ENCODE results near the gene SACM1L. TPM values are rescaled to one million over a fixed set of nuclear protein-coding genes. Genes with fewer than 3 reads are reported as not detected.

Gene SACM1L
- total and polyA plus RNA-seq, 2 of the 8 experiments (the other 6 are each of a cell fraction or from before 2014, with no cell fraction given): 20.1 to 61.0 TPM

GRCh38 chr3:45777746-45778386 is 88.7 kb downstream of the SACM1L start:
- Histone ChIP-seq H2BK15ac (ENCODE audit: low read length) (no peak overlapping the region), H3K14ac (ENCODE audit: insufficient read length) (no peak overlapping the region), H3K56ac (replicated peaks; ENCODE audit: insufficient read length, low read depth, low read length) (no peak overlapping the region), H2AK5ac (ENCODE audit: low read depth, low read length) (no peak overlapping the region), H3K79me2 (ENCODE audit: control insufficient read depth in 1 of 2, insufficient read depth in 2 of 2, low read length in 2 of 2) (no peaks in the 10 kb centered on the region), H2BK12ac (ENCODE audit: low read depth, low read length) (no peak overlapping the region), H3K4ac (replicated peaks; ENCODE audit: insufficient read length, low read depth, low read length) (no peak overlapping the region), H4K91ac (replicated peaks; ENCODE audit: insufficient read length, low read length) (no peak overlapping the region), H3K4me2 (ENCODE audit: insufficient read depth in 1 of 2, low read depth in 2 of 2, low read length in 2 of 2) (no peak overlapping the region), H3K27me3 (replicated peaks in 1 of 4; ENCODE audit: control insufficient read depth in 3 of 4, extremely low read depth in 1 of 4, insufficient read depth in 3 of 4, low read length in 3 of 4) (no peaks in the 10 kb centered on the region), H4K20me1 (replicated peaks in 1 of 2; ENCODE audit: control insufficient read depth in 1 of 2, insufficient read depth in 2 of 2, low read length in 2 of 2) (no peaks in the 10 kb centered on the region), H3K18ac (ENCODE audit: extremely low read depth, low read length) (no peak overlapping the region), H2BK5ac (ENCODE audit: low read depth, low read length) (no peak overlapping the region), H3K9ac (replicated peaks in 1 of 4; ENCODE audit: extremely low read depth in 1 of 4, low read depth in 3 of 4, low read length in 3 of 4) (no peak overlapping the region), H3K36me3 (ENCODE audit: control insufficient read depth in 2 of 4, insufficient read depth in 4 of 4, low read length in 3 of 4) (no peaks in the 10 kb centered on the region), H3K4me1 (replicated peaks in 1 of 4; ENCODE audit: control insufficient read depth in 3 of 4, insufficient read depth in 4 of 4, low read length in 3 of 4) (peaks cover 0 to 2% (median 0%) of the 10 kb centered on the region in 4 experiments; a peak in 1 of 7 replicates), H3K23ac (ENCODE audit: insufficient read length) (no peak overlapping the region), H2AFZ (ENCODE audit: low read length) (no peak overlapping the region), H3K23me2 (ENCODE audit: low read depth, low read length) (peaks cover 5% of the 10 kb centered on the region; the same call in 1 of the 2 replicates), H4K8ac (ENCODE audit: extremely low read depth, insufficient read depth, low read length) (no peak overlapping the region), H2BK120ac (replicated peaks; ENCODE audit: low read depth, low read length) (no peak overlapping the region), H3K9me3 (ENCODE audit: insufficient read depth in 2 of 2, low read depth in 1 of 2, low read length in 1 of 2) (no peaks in the 10 kb centered on the region), H2BK20ac (ENCODE audit: low read length) (no peak overlapping the region), H3K79me1 (ENCODE audit: low read depth, low read length) (no peaks in the 10 kb centered on the region), H3K4me3 (ENCODE audit: extremely low read depth in 1 of 4, insufficient read depth in 2 of 4, low read depth in 3 of 4, low read length in 4 of 4) (no peak overlapping the region), H3K27ac (ENCODE audit: low read depth, low read length) (no peak overlapping the region), H4K5ac (ENCODE audit: insufficient read length, low read depth, low read length) (no peak overlapping the region)
- 93% methylated on average over 11 of the region's 11 CpGs; no CpG with 5 or more reads in 1 of the 2 experiments for WGBS, 2 experiments (ENCODE audit: extremely low coverage in 1 of 2, insufficient coverage in 1 of 2, insufficient read length in 1 of 2, insufficient replicate concordance in 2 of 2, low coverage in 1 of 2, low lambda C conversion rate in 2 of 2, missing lambda C conversion rate in 1 of 2)
- ChIA-PET POLR2A (ENCODE audit: partially characterized antibody) (interaction anchor here (1.1 kb wide), 1 partner anchor 18 kb away, joined by 4 read pairs; no protein-coding TSS in a partner anchor), CTCF (ENCODE audit: partially characterized antibody) (interaction anchor here (0.9 to 7.1 kb wide), 3 partner anchors 16 to 122 kb away, joined by 5 to 64 read pairs (median 6); no protein-coding TSS in a partner anchor)
- DNase-seq (ENCODE audit: low read depth in 1 of 2, low spot score in 2 of 2) (no peak), FAIRE-seq (no peak)
- TF ChIP-seq CHD1 (IDR thresholded peaks at IDR 0.05; ENCODE audit: low read depth, low read length) (no peak), CTCF (IDR thresholded peaks at IDR 0.05; ENCODE audit: control extremely low read depth in 1 of 3, insufficient read depth in 1 of 3, low read depth in 1 of 3, low read length in 3 of 3) (no peak), JUN (IDR thresholded peaks at IDR 0.05; ENCODE audit: low read depth, low read length) (no peak), SP2 (IDR thresholded peaks at IDR 0.05; ENCODE audit: low read length) (no peak), BACH1 (IDR thresholded peaks at IDR 0.05; ENCODE audit: low read length) (no peak), HDAC2 (IDR thresholded peaks at IDR 0.05; ENCODE audit: borderline replicate concordance in 1 of 2, low read depth in 2 of 2, low read length in 2 of 2) (no peak), CBX5 (IDR thresholded peaks at IDR 0.05; ENCODE audit: low read depth, low read length) (no peak), MAFK (IDR thresholded peaks at IDR 0.05; ENCODE audit: low read depth, low read length) (no peak), CBX8 (IDR thresholded peaks at IDR 0.05; ENCODE audit: borderline replicate concordance, low read depth, low read length) (no peak), KDM1A (IDR thresholded peaks at IDR 0.05; ENCODE audit: borderline replicate concordance, low read length) (no peak)

Data from H1 (cell line).